Right cardiac atrium (tissue), 5 donors: ENCODE measurements around the gene CPN1. TPM values are rescaled to one million over a fixed set of nuclear protein-coding genes. Genes with fewer than 3 reads are reported as not detected.
"Not testable (repeated sequence)": the region's sequence is repeated elsewhere in the genome, so short reads cannot be mapped to it uniquely, and the experiment has no call there.

Source experiments
- ATAC-seq, 2 donors: fragments of 200-7000 bp; cut with Tn5 transposase; one replicate each; pipeline versions ENCODE4 v1.8.0 to v1.9.1; 2020; ENCODE audit warnings: moderate library complexity in 2 of 2, mild to moderate bottlenecking in 1 of 2
- DNase-seq, 3 donors: peaks; one replicate each; pipeline ENCODE4 v3.0.0-alpha.2; 2020
- H3K27ac ChIP-seq: one replicate; pipeline ENCODE4 v1.5.1; 2013; ENCODE audit warnings: mild to moderate bottlenecking, low read length, control low read depth, moderate library complexity
- H3K27me3 ChIP-seq: one replicate; pipeline ENCODE4 v1.6.1; 2013; ENCODE audit not compliant: control insufficient read depth, insufficient read depth
- H3K4me1 ChIP-seq: one replicate; pipeline ENCODE4 v1.6.1; 2013; ENCODE audit warnings: low read length; ENCODE audit not compliant: control insufficient read depth, insufficient read depth
- H3K4me3 ChIP-seq: one replicate; pipeline ENCODE4 v1.5.1; 2013; ENCODE audit warnings: low read length, control low read depth
- H3K9me3 ChIP-seq: one replicate; pipeline ENCODE4 v1.6.1; 2013; ENCODE audit warnings: low read length; ENCODE audit not compliant: control insufficient read depth
- WGBS: extraction: QIAGEN DNeasy Blood & Tissue Kit; methylation state at CpG from one replicate; pipeline ENCODE4 v1.1.7; 2013; 5-methylcytosine and 5-hydroxymethylcytosine counted together
- intact Hi-C, 4 donors: fragments of 100-400 bp; cut with DNase I; formaldehyde crosslinking; loops; one replicate each; pipeline versions ENCODE4 v1.11.0 to v1.14.0; 2022 to 2023
- polyA plus RNA-seq: library from polyadenylated mRNA; stranded (reverse); fragments of 200-250 nt; gene quantifications from one replicate; pipeline ENCODE4 v1.2.3, GENCODE V29; 2013
- total RNA-seq, 4 donors: library from RNA; stranded (reverse); fragmentation: NEBNext Ultra II Directional; extraction: Animal tissue kit (Norgen Biotek cat#: 25700); gene quantifications; one replicate each; pipeline ENCODE4 v1.2.1, GENCODE V29; 2021
- donor health status: healthy with polysubstance abuse.
- donor health status: DM: no; HTN: yes; CAD: no.
- donor health status: DM: no; HTN: no; CAD: no.
- donor health status: DM: no; HTN: yes; CAD: no; lungs with severe emphysema.
- donor health status: DM: yes; HTN: yes; CAD: no.

Gene CPN1
- total and polyA plus RNA-seq, 5 donors: not detected

DNA sequence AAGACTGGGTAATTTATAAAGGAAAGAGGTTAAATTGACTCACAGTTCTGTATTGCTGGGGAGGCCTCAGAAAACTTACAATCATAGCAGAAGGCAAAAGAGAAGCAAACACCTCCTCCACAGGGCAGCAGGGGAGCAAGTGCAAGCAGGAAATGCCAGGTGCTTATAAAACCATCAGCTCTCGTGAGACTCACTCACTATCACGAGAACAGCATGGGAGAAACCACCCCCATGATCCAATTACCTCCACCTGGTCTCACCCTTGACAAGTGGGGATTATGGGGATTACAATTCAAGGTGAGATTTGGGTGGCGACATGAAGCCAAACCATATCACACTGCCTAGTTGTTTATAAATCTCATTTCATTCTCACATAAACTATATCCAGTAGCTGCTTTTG, 28.0 kb upstream of the CPN1 start:
- H3K4me1 ChIP-seq: no peaks in the 10 kb centered on the region
- ATAC-seq (no peak), DNase-seq (no peak)
- no peak overlapping the region for H3K27ac ChIP-seq
- 36% methylated on average over 3 of the region's 3 CpGs for WGBS
- H3K4me3 ChIP-seq: no peak overlapping the region
- intact Hi-C loops: no loop called here
- no peaks in the 10 kb centered on the region for H3K9me3 ChIP-seq
- no peaks in the 10 kb centered on the region for H3K27me3 ChIP-seq

DNA sequence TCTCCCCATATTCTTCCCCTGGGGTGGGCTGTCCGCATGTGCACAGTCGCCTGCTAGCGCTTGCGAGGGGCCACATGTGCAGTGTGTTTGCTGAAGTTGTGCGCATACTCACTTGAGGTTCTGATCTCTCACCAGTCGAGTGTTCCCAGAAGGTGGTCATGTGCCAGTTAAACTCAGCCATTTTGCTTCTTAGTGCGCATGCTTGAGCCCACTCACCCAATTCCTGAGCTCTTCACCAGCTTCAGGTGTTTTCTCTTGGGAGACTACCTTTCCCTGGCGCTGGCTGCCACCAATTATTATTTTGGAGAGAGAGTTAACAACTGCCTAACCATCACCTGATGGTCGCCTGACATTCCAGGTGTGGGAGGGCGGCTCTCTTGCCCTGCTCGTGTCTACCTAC, 25.2 kb upstream of the CPN1 start:
- H3K27ac ChIP-seq: no peak overlapping the region
- H3K4me1 ChIP-seq: no peaks in the 10 kb centered on the region
- intact Hi-C loops: no loop called here
- no peaks in the 10 kb centered on the region for H3K27me3 ChIP-seq
- H3K9me3 ChIP-seq: no peaks in the 10 kb centered on the region
- WGBS: 79% methylated on average over 11 of the region's 11 CpGs
- no peak for DNase-seq
- ATAC-seq: no peak
- no peak overlapping the region for H3K4me3 ChIP-seq

DNA sequence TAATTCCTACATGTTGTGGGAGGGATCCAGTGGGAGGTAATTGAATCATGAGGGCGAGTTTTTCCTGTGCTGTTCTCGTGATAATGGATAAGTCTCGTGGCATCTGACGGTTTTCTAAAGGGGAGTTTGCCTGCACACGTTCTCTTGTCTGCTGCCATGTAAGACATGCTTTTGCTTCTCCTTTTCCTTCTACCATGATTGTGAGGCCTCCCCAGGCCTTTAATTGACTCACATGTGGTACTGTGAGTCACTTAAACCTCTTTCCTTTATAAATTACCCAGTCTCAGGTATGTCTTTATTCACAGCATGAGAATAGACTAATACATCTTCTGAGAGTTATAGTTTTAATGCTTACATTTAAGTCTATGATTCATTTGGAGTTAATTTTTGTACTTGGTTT, 22.6 kb upstream of the CPN1 start:
- no peak for DNase-seq
- intact Hi-C loops: no loop called here
- Histone ChIP-seq H3K27me3 (no peaks in the 10 kb centered on the region), H3K4me1 (no peaks in the 10 kb centered on the region), H3K4me3 (no peak overlapping the region), H3K9me3 (no peaks in the 10 kb centered on the region), H3K27ac (no peak overlapping the region)
- 70% methylated on average over 5 of the region's 5 CpGs for WGBS
- ATAC-seq: no peak

DNA sequence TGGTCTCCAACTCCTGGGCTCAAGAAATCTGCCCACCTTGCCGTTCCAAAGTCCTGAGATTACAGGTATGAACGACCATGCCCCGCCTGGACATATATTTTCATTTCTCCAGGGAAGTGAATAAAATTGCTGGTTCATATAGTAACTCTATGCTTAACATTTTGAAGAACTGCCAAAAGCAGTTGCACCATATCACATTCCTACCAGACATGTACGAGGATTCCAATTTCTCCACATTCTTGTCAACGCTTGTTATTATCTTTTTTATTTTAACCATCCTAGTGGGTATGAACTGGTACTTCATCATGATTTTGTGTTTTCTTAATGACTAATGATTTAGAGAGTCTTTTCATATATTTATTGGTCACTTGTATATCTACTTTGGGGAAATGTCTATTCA, 21.9 kb upstream of the CPN1 start:
- H3K27ac ChIP-seq: no peak overlapping the region
- H3K27me3 ChIP-seq: no peaks in the 10 kb centered on the region
- WGBS: 51% methylated on average over 5 of the region's 5 CpGs
- DNase-seq: no peak
- H3K9me3 ChIP-seq: no peaks in the 10 kb centered on the region
- no peak for ATAC-seq
- intact Hi-C loops: no loop called here
- H3K4me1 ChIP-seq: no peaks in the 10 kb centered on the region
- no peak overlapping the region for H3K4me3 ChIP-seq

DNA sequence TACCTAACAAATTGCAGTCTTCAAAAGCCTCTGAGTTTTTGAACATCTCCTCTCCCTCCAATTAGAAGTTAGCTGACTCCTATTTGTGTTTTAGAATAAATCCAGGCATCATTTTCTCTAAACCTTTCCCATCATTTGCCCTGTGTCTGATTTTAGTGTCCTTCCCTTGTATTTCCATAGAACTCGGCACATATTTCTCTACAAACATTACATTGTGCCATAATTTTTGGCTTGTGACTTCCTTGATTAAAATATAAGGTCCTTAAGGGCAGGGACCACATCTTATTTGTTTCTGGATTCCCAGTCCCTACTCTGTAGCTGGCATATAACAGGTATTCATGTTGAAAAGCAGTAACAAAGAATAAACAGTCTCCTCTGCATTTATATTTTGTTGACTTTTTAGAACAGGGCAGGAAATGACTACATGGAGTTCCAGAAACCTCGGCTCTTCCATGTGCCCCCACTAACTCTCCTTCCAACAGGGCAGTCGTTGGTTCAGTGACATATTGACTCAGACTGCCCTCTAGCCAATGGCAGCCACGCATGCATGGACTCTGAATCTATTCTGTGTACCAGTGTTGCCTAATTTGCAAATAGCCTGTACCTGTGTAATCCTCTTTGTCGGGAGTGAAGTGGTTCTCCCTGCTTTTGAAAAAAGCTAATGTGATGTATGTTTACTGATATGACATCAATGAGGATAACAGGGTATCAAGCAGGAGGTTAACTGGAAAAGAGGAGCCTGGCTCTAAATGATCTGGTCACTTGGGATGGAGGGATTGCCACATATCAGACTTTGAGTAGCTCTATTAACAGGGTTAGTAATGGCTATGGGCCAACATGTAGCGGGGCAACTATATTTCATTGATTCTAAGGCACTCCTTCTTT, 19.8 kb upstream of the CPN1 start:
- H3K4me3 ChIP-seq: no peak overlapping the region
- DNase-seq (no peak), ATAC-seq (no peak)
- WGBS: 60% methylated on average over 6 of the region's 6 CpGs
- peaks cover 2% of the 10 kb centered on the region for H3K9me3 ChIP-seq
- intact Hi-C loops: no loop called here
- no peaks in the 10 kb centered on the region for H3K27me3 ChIP-seq
- H3K4me1 ChIP-seq: no peaks in the 10 kb centered on the region
- no peak overlapping the region for H3K27ac ChIP-seq

DNA sequence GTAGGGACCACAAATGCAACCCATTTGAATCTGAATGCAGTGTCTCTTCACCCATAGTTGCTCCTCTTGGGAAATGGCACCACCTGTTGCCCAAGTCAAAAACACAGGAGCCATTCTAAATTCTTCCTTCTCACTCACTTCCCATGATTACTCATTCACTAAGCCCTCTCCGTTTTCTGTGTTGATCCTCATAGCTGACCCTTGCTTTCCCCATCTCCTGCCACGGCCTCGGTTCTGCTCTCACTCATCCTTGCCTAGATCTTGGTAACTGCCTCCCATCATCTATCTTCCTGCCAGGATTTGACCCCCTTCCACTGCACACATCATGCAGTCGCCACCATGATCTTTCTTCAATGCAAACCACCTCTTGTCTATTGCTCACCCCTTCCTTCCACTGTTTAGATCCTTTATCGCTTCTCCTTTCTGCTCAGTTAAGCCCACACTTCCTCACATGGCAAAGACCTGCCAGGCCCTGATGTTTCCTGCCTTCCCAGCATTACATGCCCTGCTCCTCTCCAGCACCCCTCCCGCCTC, 19.0 kb upstream of the CPN1 start:
- 53% methylated on average over 6 of the region's 6 CpGs for WGBS
- no peak for DNase-seq
- no peaks in the 10 kb centered on the region for H3K27me3 ChIP-seq
- H3K4me3 ChIP-seq: no peak overlapping the region
- no peak for ATAC-seq
- H3K4me1 ChIP-seq: no peaks in the 10 kb centered on the region
- peaks cover 2% of the 10 kb centered on the region for H3K9me3 ChIP-seq
- intact Hi-C loops: no loop called here
- no peak overlapping the region for H3K27ac ChIP-seq

DNA sequence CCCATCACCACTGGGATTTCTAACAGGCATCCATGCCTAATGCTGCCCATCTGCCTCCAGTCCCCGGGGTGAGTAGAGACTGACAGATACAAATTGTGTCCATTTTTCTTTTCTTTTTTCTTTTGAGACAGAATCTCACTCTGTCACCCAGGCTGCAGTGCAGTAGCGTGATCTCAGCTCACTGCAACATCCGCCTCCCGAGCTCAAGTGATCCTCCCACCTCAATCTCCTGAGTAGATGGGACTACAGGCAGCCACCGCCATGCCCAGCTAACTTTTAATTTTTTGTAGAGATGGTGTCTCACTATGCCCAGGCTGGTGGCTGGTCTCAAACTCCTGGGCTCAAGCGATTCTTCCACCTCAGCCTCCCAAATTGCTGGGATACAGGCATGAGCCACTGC, 7.6 kb upstream of the CPN1 start:
- no peaks in the 10 kb centered on the region for H3K9me3 ChIP-seq
- H3K4me1 ChIP-seq: no peaks in the 10 kb centered on the region
- no peak overlapping the region for H3K27ac ChIP-seq
- no peaks in the 10 kb centered on the region for H3K27me3 ChIP-seq
- H3K4me3 ChIP-seq: no peak overlapping the region
- WGBS: 83% methylated on average over 6 of the region's 6 CpGs
- no peak for ATAC-seq
- intact Hi-C loops: no loop called here
- DNase-seq: no peak

DNA sequence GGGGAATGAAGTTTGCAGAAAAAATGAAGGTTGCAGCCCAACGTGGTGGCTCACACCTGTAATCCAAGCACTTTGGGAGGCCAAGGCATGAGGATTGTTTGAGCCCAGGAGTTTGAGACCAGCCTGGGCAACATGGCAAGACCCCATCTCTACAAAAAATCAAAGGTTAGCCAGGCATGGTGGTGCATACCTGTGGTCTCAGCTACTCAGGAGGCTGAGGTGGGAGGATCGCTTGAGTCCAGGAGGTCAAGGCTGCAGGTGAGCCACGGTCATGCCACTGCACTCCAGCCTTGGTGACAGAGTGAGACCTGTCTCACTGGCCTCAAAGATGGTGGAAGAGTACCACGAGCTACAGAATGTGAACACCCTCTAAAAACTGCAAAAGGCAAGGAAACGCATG, 5.0 kb upstream of the CPN1 start:
- H3K27me3 ChIP-seq, H3K4me3 ChIP-seq, DNase-seq, H3K4me1 ChIP-seq, intact Hi-C loops, H3K27ac ChIP-seq, H3K9me3 ChIP-seq, ATAC-seq: not testable (repeated sequence)
- WGBS: 77% methylated on average over 5 of the region's 5 CpGs

DNA sequence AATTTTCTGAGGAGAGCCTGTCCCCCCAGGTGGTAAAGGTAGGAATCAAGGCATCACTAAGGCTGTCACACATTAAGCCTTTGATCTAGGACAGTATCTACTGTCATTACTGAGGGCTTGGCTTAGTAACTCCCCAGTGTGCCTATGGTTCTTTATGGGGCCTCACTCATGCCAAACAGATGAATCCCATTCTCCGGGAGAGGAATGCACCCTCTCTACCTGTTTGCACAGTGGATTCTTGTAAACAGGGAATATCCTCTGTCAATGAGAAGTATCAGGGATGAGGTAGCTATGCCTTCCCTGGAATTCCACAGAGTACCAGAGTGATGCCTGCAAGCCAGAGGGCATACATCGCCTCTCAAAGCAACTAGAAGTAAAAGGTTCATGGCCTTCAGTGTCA, 3.9 kb upstream of the CPN1 start:
- H3K27me3 ChIP-seq: no peaks in the 10 kb centered on the region
- no peak for ATAC-seq
- H3K4me3 ChIP-seq: no peak overlapping the region
- H3K27ac ChIP-seq: no peak overlapping the region
- DNase-seq: no peak
- intact Hi-C loops: no loop called here
- H3K9me3 ChIP-seq: no peaks in the 10 kb centered on the region
- WGBS: 48% methylated on average over 2 of the region's 2 CpGs
- no peaks in the 10 kb centered on the region for H3K4me1 ChIP-seq

DNA sequence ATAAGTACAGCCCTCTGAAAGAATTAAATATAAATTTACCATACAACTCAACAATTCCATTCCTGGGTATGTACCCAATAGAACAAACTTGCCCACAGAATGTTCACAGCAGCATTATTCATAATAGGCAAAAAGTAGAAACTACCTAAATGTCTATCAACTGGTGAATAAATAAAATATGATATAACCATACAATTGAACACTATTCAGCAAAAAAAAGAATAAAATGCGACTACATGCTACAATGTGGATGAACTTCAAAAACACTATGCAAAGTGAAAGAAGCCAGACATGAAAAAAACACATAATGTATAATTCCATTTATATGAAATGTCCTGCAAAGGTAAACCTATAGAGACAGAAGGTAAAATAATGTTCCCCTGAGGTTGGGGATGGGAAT, 2.0 kb upstream of the CPN1 start:
- H3K4me3 ChIP-seq: no peak overlapping the region
- DNase-seq (no peak), ATAC-seq (no peak)
- H3K27ac ChIP-seq: no peak overlapping the region
- intact Hi-C loops: no loop called here
- no peaks in the 10 kb centered on the region for H3K9me3 ChIP-seq
- WGBS: 71% methylated on average over 1 of the region's 1 CpG
- H3K4me1 ChIP-seq: no peaks in the 10 kb centered on the region
- no peaks in the 10 kb centered on the region for H3K27me3 ChIP-seq

DNA sequence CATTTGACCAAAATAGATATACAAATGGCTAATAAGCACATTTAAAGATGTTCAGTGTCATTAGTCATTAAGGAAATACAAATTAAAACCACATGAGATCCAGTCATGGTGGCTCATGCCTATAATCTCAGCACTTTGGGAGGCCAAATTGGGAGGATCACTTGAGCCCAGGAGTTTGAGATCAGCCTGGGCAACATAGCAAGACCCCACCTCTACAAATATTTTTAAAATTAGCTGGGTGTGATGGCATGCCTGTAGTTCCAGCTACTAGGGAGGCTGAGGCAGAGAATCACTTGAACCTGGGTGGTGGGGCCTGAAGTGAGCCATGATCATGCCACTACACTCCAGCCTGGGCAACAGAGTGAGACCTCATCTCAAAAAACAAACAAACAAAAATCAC, 607 bp upstream of the CPN1 start:
- intact Hi-C loops: not testable (repeated sequence)

More for the DNA sequence above, 607 bp upstream of the CPN1 start:
- H3K4me3 ChIP-seq, H3K9me3 ChIP-seq, ATAC-seq, H3K27me3 ChIP-seq, DNase-seq, H3K27ac ChIP-seq, H3K4me1 ChIP-seq: not testable (repeated sequence)
